ENCODE data around the gene RALGAPA2.

DNA sequence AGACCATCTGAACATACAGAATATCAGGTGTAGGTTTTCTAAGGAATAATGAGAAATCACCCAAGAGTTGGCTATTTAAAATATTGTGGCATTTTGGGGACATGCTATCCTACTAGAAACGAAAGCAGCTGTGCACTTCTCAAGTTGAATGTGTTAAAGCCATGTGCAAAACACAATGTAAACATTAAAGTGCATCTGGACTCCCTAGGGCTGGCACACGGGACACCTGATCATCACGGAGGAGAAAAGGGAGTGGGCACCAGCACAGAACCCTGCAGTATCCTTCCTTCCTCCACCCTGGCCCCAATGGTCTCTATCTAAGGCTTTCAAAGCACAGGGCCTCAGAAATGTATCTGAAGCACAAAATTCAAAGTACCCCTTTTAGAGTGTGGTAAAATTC is 250.3 kb downstream of the RALGAPA2 start:
- TF ChIP-seq CTCF (IDR thresholded peaks at IDR 0.05) (no peak), POLR2A (IDR thresholded peaks at IDR 0.05) (no peak), POLR2AphosphoS5 (IDR thresholded peaks at IDR 0.05) (no peak)

Data from breast epithelium (tissue), 3 donors.